ENCODE measurements around the gene PLA1A. TPM values are rescaled to one million over a fixed set of nuclear protein-coding genes. Genes with fewer than 3 reads are reported as not detected.

The PLA1A gene
- total RNA-seq, 1 donor from 2014 or later = not detected

DNA sequence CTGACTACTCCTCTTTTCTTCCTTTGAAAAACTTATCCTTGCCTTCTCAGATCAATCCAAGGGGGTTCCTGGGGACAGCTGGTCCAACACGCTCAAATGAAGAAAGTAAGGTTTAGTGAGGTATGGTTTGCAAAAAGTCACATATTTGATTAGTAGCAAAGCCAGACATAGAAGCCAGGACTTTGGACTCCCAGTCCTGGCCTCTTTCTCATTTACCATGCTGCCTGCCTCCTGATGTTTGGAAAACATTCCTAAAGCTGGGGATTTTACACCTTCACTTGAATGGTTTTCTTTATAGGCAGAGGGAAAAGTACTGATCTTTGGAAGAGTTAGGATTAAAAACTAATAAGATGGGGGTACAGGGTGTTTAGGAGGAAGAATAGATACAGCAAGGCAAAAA lies 48.1 kb downstream of the PLA1A start:
- no peaks in the 10 kb centered on the region for H3K27me3 Mint-ChIP-seq (ENCODE audit: low read depth)
- H3K36me3 Mint-ChIP-seq (ENCODE audit: low read depth) = peaks cover 9% of the 10 kb centered on the region
- H3K4me3 Mint-ChIP-seq = no peak overlapping the region
- no peak for TF ChIP-seq CTCF (conservative IDR thresholded peaks at IDR 0.05)
- no peaks in the 10 kb centered on the region for H3K9me3 Mint-ChIP-seq
- H3K27ac Mint-ChIP-seq (ENCODE audit: unreplicated experiment) = no peak overlapping the region
- H3K4me1 Mint-ChIP-seq = no peaks in the 10 kb centered on the region
- no peak for DNase-seq (ENCODE audit: low read depth, low spot score)

DNA sequence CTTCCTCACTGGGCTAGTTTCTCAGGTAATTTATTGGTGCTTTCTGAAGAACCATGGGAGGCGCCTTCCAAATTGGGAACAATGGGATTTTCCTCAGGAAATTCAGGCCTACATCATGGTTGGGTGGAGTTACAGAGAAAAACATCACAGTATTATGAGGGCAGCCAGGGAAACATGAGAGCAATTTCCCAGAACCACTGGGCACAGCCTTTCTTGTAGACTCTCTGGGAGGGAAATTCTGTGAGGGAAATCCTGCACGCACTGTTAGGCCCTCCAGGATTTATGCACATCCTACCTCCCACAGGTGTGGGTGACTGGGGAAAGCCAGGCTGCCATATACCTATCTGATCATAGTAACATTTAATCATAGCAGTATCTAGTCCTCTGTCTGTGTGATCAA lies 49.5 kb downstream of the PLA1A start:
- Mint-ChIP-seq H3K27me3 (ENCODE audit: low read depth) (no peaks in the 10 kb centered on the region), H3K4me1 (no peaks in the 10 kb centered on the region), H3K4me3 (no peak overlapping the region), H3K36me3 (ENCODE audit: low read depth) (peaks cover 6% of the 10 kb centered on the region), H3K9me3 (no peaks in the 10 kb centered on the region), H3K27ac (ENCODE audit: unreplicated experiment) (no peak overlapping the region)
- DNase-seq (ENCODE audit: low read depth, low spot score) = no peak
- TF ChIP-seq CTCF (conservative IDR thresholded peaks at IDR 0.05) = no peak

DNA sequence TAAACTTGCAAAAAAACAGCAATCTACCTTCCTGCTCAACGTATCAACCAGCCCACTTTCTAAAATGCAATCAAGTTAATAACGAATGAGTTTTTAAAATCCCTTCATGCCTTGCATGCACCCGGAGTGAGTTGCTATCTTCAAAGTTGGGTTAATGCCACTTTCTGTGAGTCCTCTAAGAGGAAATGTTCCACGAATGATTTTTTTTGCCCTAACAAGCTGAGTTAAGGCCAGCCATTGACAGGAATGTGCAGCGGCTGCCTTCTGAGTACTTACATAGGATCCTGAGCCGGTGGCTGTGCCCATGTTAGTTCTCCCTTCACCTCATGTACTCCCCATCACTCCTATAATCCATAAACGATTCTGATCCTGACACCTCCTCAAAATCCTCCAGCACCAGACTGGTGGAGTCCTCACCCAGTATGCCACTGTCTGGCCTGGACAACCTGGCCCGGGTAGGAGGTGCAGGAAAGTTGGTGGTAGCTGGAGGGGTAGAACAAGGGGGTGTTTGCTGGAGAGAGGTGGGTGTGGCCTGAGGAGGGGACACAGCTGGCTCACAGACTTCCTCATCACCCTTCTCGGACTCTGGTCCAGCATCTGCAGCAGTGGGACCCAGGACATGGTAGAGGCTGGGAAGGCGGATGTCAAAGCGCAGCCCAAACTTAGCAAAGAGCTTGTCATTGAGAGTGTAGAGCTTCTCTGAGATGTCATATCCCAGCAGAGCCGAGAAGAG lies 50.3 kb downstream of the PLA1A start:
- TF ChIP-seq CTCF (conservative IDR thresholded peaks at IDR 0.05) = no peak
- no peak overlapping the region for H3K27ac Mint-ChIP-seq (ENCODE audit: unreplicated experiment)
- no peaks in the 10 kb centered on the region for H3K27me3 Mint-ChIP-seq (ENCODE audit: low read depth)
- H3K36me3 Mint-ChIP-seq (ENCODE audit: low read depth) = peaks cover 6% of the 10 kb centered on the region
- no peaks in the 10 kb centered on the region for H3K9me3 Mint-ChIP-seq
- no peak overlapping the region for H3K4me3 Mint-ChIP-seq
- no peak for DNase-seq (ENCODE audit: low read depth, low spot score)
- no peaks in the 10 kb centered on the region for H3K4me1 Mint-ChIP-seq

GRCh38 chr3:119649761-119650160 lies 52.1 kb downstream of the PLA1A start:
- no peak for DNase-seq (ENCODE audit: low read depth, low spot score)
- no peak overlapping the region for H3K4me3 Mint-ChIP-seq
- TF ChIP-seq CTCF (conservative IDR thresholded peaks at IDR 0.05) = no peak
- no peaks in the 10 kb centered on the region for H3K27me3 Mint-ChIP-seq (ENCODE audit: low read depth)
- peaks cover 3% of the 10 kb centered on the region for H3K36me3 Mint-ChIP-seq (ENCODE audit: low read depth)
- H3K9me3 Mint-ChIP-seq = no peaks in the 10 kb centered on the region
- H3K4me1 Mint-ChIP-seq = no peaks in the 10 kb centered on the region
- no peak overlapping the region for H3K27ac Mint-ChIP-seq (ENCODE audit: unreplicated experiment)

DNA sequence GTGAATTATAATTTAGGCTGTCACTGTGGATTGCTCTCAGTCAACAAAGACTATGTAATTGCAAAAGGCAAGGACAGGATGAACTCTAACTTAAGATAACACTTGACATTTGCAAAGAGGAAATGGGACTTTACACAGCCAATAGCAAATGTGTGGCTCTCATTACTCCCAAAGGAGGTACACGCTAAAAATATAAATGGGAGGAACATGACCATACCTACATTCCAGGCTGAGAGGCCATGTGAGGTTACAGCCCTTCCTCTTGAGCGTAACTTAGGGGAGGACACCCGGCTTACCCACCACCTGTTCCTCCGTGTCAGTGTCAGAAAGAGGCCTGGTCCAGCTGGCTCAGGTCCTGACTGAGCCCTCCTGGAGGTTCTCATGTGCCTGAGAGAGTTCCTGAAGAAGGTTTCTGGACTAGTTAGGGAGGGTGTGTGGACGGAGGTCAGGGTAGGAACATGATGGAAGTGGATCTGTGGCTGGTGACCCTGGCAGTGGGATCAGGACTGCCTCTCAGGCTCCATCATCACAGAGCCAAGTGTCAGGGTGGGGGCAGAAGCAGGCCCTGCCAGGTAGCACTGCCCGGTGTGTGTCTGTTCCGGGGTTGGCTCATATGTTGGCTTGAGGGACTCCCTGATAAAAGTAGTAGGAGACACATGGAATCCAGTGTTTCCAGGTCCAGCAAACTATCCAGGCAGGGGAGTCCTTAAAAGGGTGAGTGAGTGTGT lies 54.8 kb downstream of the PLA1A start:
- no peak for DNase-seq (ENCODE audit: low read depth, low spot score)
- TF ChIP-seq CTCF (conservative IDR thresholded peaks at IDR 0.05) = no peak
- Mint-ChIP-seq H3K9me3 (no peaks in the 10 kb centered on the region), H3K4me3 (no peak overlapping the region), H3K36me3 (ENCODE audit: low read depth) (no peaks in the 10 kb centered on the region), H3K27ac (ENCODE audit: unreplicated experiment) (no peak overlapping the region), H3K27me3 (ENCODE audit: low read depth) (no peaks in the 10 kb centered on the region), H3K4me1 (no peaks in the 10 kb centered on the region)
